HG02970 (cell line): Measurements from ENCODE around the gene EYS.

Experiments
- ATAC-seq: cut with Tn5 transposase; IDR thresholded peaks from one replicate; pipeline ENCODE4 v1.9.1; 2021; ENCODE audit warnings: mild to moderate bottlenecking, moderate library complexity, moderate number of reproducible peaks; ENCODE audit not compliant: unreplicated experiment, low FRiP score

Gene EYS

DNA sequence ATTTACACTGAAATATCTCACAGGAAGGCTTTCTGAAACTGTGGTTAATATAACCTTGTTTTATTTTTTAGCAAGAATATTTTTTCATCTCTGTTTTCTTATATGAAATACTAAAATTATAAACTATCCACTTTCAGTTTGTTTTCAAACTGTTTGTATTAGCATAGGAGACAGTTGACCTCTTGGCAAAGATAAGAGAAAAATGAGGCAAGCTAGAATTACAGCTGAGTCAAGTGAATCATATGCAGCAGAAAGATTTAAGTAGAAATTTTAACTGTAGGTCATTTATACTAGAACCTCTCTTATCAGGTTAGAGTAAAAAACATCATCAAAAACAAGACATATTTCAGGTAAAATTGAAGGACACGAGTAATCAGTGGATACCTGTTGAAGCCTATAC lies 1278.8 kb downstream of the EYS start:
- ATAC-seq: no peak

DNA sequence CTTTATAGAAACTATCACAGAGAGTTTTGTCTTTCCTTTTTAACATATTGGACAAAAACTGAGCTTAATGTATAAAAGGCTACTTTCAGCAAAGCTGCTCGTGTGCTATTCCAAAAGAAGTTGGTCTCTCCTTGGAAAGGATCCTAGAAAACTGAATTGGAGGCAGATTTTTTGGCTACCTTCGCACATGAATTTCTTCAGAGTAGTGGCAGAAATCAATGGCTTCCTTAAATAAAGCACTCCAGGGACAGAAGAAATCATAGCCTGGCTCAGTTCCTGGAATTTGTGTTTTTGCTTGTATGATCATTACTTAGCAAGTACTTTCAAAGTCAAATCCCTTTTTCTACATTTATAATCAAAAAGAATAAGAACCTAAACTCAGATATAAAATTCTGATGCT lies 1291.1 kb downstream of the EYS start:
- no peak for ATAC-seq

DNA sequence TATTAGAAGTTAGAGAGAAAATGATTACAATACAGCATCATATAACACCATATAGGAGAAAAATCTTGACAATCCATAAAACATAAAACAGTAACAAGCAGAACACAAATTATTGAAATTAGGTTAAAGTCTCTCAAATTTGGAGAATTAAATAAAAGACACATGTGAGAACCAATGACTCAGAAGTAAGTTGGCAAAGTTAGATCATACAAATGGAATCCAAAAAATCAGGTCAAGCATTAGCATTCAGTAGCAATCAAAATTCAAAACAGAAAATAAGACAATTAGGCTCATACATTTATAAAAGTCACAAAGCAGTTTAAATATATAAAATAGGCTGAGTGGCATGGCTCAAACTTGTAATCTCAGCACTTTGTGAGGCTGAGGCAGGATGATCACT lies 1295.8 kb downstream of the EYS start:
- no peak for ATAC-seq

DNA sequence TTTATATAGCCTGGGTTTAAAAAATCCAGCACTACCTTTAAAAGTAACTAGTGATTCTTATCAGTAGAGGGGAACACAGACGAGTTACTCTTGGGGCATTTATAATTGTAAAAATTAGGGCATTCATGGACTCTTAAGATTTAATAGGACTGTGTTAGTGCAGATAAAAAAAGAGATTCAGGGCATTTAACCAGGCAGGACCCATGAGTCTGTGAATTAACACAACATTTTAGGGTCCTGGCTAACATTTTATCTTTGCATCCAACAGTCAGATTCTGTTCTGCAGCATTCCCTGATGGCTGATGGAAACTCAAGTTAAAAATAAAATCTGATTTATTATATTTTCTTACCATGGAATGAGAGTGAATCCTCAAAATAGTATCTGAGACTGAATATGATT lies 1297.1 kb downstream of the EYS start:
- ATAC-seq: no peak

DNA sequence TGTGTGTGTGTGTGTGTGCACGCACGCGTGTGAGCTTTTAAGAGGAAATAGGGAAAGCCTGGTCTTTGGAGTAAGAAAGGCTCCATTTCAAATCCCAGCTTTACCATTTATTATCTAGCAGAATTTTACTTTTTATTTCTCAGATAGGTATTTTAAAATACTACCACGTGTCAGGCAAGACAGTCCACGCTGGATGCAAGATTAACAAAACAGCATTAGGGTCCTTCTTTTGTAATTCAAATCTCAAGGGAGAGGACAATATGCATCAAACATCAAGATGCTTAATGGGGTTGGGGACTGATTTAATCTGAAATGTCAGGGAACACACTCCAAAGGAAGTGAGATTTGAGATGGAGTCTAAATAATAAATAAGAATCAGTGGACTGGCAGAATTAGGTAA lies 1302.6 kb downstream of the EYS start:
- no peak for ATAC-seq

DNA sequence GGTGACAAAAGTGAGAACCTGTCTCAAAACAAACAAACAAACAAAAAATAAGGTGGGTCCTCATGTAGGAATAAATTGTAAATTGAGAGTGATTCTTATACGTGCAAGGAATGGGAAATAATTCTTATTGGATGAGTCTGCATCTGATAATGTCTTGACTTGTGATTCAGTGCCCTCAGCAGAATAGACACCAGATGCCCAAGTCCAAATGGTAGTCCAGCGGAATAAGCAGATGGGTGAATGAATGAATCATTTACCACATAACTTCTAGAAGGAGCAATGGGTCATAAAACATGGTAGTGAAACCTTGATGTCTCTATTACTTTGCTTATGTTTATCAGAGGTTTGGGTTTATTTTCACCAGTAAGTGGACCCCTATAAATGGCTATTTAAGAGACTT lies 1323.7 kb downstream of the EYS start:
- no peak for ATAC-seq

DNA sequence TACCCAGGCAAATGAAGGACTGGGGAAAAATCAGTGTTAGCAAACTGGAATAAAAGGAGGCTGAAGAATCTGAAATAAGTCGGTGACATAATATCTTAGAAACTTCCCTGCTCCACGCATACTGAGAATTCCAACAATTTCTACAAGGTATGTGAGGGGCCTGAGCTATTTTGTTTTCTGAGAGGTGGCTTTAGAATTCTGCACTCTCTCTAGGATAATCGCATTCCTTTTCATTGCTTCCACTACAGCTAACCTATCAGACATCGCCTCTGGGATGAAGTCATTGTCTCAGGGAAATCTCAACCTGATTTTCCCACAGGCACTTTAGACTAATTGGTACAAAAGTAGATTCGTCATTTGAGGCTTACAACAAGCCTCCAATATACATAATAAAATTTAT lies 1330.6 kb downstream of the EYS start:
- no peak for ATAC-seq

DNA sequence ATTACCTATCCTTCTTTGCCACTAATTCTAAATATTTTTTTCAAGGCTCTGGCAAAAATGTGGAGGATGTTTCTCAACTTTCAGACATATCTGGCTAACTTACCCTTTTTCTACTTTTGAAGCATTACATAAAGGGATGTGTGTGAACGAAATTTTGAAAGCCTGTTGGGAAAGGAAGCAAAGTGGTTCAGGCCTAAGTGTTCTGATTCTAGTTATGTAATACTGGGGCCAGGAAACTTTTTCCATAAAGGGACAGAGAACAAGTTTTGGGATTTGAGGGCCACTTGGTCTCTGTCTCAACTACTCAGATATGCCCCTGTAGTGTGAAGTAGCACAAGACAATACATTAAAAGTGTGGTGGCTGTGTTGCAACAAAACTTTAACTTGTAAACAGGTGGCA lies 1349.6 kb downstream of the EYS start:
- no peak for ATAC-seq

DNA sequence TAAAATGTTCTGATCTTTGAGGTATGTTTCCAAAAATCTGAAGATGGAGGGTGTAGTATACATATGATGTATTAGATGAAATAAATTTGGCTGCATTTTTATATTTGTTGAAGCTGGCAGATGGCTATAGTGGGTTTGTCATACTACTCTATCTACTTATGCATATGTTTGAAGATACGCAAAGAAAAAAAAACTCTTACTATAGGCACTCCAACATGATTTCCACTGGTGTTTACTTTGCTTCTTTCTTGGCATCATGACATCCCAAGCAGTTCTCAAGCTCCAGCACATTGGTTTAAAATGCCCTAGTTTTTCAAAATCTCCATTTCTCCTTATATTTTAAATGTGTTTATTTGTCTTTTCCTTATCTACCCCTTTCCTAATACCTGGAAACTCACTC lies 1359.6 kb downstream of the EYS start:
- ATAC-seq: no peak

DNA sequence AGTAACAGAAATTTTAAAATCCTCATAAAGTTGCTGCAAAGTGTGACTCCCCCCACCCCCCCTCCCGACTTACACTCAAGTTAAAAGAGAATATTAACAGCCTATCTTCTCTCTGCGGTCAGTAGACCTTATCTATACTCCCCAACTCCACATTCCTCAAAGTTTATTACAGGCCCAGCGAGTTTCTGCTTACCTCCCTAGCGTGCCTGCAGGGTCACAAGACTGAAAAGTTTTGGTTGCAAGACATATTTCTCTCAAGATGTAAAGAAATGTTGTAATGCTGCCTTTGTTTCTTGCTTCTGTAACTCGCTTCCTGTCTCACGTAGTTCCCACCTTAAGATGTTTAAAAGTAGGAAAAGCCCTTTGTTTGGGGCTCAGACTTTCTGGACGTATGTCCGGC lies 1371.8 kb downstream of the EYS start:
- no peak for ATAC-seq

DNA sequence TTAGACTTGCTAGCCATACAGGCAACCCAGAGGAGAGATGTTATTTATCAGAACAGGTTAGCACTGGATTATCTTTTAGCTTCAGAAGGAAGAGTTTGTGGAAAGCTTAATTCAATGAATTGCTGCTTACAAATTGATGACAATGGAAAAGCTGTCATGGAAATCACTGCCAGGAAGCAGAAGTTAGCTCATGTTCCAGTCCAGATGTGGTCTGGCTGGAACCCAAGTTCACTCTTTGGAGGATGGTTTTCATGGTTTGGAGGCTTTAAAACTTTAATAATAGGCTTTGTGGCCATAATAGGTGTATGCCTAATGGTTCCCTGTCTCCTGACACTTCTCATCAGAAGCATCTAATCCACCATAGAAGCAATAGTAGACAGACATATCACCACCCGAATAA lies 1372.4 kb downstream of the EYS start:
- no peak for ATAC-seq

DNA sequence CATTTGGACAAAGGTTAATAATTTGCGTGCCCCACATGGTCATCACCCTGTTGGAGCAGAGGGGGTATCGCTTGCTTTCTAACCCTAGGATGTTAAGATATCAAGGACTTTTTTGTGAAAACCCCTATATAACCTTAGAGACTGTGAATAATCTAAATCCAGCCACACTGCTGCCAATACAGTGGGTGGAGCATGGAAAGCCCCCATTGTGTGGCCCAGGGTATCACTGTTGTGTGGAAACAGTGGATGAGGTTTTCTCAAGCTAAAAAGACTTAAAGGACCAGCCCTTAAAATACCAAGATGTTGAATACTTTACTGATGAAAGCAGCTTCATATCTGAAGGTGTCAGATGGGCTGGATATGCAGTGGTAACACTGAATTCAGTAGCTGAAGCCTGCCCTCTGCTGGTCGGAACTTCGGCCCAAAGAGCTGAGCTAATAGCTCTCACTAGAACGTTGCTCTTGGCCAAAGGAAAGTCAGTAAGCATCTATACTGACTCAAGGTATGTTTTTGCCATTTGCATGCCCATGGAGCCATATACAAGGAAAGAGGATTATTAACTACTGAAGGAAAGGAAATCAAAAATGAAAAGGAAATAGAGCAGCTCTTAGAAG lies 1376.2 kb downstream of the EYS start:
- no peak for ATAC-seq

DNA sequence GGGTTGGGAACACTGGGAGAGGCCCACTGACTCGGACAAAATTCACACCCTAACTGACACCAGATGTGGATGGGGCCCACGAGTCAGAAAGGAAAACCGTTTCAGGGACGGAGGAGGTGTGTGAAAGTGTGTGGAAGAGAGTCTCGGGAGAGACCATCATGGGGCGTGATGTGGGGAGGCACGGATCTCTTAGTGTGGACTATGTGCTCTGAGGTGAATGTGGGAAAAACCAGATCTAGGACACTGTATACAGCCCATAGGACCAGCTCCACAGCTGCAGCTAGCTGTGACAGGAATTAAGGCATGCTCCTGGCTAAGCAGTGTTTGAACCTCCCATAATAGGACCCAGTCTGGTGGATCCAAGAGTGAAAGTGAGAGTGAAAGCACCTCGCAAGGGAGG lies 1380.1 kb downstream of the EYS start:
- no peak for ATAC-seq

DNA sequence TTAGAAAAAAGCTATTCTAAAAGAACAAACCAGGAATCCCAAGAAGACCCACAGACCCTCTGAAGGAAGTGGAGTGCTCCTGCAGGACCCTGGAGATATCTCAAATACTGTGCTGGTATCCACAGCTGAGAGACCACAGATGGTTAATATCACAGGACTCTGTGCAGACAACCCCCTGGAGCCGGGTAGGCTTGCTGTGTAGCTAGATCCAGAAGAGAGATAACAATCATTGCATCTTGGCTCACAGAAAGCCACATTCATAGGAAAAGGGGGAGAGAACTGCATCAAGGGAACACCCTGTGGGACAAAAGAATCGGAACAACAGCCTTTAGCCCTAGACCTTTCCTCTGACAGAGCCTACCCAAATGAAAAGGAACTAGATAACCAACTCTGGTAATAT lies 1381.9 kb downstream of the EYS start:
- ATAC-seq: no peak

DNA sequence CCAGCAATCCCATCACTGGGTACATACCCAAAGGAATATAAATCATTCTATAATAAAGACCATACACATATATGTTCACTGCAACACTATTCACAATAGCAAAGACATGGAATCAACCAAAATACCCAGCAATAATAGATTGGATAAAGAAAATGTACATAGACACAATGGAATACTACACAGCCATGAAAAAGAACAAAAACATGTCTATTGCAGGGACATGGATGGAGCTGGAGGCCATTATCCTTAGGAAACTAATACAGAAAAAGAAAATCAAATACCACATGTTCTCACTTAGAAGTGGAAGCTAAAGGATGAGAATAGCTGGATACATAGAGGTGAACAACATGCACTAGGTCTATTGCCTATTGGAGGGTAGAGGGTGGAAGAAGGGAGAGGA lies 1396.8 kb downstream of the EYS start:
- no peak for ATAC-seq

DNA sequence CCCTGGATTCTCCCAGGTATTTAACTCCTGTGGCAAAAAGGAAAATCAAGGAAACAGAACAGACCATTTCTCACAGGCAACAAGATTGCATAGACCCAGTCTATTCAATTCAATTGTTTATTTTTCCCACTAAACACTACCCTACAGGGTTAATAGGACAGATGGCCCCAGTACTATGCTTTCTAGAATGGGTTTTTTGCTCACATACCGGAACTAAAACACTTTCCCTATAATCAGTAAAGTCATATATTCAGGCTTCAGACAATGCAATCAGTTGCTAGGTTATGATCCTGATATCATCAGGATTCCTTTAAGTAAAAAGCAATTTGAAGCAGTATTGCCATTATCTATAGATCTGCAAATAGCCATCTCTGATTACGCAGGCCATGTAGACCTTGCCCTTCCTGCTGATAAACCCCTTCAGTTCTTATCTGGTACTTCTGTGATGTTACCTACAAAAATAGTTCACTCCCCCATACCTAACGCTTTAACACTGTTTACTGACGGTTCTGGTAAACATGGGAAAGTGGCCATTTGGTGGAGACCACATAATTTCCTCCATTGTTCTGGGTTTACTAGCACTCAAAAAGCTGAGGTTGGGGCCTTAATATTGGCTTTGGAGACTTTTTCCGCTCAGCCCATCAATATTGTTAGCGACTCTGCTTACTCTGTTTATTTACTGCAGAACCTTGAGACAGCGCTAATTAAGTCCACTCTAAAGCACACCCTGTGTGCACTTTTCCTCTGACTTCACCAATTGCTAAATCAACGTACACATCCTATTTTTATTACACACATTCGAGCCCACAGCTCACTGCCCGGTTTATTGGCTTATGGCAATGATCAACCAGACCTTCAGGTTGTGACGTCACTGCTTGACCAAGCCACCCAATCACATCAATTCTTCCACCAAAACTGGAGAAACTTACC lies 1405.5 kb downstream of the EYS start:
- ATAC-seq: no peak

DNA sequence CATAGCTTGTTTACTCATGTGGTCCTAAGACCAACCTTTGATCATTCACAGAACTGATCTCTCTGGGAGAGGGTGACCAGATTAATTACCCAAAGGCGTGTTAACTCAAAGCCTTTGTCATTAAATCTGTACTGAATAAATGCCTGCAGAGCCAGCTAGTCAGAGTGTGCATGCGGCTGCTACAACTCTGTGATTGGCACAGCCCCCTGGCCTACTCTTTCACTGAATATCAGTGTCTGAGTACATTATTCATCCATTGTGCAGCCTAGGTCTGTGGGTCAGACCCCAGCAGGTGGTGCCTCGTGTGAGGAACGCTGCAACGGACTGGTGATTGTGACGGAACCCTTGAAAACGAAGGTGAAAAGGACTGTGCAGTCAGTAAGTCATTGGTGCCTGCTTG lies 1407.8 kb downstream of the EYS start:
- ATAC-seq: no peak

DNA sequence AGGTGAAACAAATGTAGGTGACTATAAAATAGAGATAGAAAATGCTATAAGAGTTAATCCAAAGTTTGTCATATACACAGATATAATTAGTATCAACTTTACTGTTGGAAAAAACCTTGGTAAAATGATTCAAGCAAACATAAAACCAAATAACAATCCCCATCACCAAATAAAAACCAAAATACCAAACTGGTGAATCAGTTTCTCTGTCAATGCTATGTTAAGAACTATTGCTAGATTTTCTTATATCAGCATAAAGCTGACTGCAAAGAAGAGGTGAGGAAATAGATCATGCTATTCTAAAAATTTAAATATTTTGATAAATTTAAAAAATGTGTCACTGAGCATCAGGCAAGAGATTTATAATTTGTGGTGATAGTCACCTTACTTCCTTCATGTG lies 1413.0 kb downstream of the EYS start:
- no peak for ATAC-seq

DNA sequence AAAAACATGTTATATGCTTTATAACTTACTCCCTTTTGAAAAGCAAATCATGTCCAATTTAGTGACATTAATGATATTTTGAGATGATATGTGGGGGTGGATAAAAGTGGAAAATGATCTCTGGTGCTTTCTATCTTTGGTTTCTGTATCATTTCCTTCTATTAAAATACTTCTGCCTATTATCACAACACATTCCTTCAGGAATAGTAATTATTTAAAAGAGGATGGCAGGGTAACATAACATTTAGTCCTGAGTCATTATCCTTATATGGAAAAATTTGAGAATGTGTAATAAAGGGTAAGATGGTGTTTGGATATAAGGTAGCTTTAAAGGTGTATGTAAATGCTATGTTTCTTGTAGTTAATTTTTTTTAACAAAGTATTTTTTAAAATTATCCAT lies 1413.7 kb downstream of the EYS start:
- ATAC-seq: no peak

DNA sequence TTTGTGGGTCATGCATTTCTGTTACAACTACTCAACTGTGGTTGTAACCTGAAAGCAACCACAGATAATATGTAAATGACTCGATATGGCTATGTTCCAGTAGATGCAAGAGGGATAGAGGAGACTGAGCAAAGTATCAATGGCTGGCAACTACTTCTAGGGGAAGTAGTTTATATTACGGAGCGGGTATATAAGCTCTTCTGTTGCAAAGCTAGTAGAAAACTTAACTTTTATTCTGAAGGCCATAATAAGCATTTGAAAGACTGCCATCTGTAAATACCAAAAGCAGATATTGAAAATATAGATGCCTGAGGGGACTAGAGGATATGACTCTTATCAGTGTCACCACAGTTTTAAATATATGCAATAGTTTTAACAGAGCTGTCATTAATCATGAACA lies 1416.2 kb downstream of the EYS start:
- ATAC-seq: no peak

DNA sequence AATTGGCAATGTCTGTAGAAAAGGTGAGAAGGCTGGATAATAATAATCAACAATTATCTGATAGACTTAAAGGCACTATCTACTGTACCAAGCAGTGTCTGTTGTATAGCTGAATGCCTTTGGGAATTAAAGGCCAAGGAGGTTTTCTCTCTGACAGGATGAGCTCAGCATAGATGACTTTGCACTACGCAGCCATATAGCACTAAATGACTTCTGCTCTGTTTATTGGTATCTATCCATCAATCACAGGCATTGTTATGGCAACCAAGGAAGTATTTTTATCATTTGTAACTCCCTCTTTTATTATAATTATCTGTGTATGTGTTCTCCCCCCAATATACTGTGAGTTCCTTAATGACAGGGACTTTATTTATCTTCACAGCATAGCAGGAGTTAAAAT lies 1417.1 kb downstream of the EYS start:
- ATAC-seq: no peak

DNA sequence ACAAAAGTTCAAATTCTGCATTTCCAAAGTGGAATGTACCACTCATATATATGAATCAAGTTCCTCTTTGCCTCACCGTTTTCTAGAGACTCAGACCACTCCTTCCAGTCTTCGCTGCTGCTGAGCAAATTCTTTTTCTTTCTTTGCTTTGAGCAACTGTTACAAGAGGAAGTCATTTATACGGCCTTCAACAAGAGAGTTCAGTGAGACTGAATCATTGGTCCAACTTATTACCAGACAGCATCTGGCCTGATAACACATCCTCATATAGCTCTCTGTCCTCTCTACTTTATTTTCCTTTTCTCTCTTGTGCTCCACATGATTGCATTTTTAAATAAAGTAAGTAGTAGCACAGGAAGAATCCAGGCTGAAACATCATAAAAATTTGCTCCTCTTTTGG lies 1418.7 kb downstream of the EYS start:
- ATAC-seq: no peak
